GM12891 (cell line): ENCODE results near the gene SFI1.
A peak's percentile ranks its signal among the peaks of the same experiment; 100 is the strongest.

Experiments
- DNase-seq: peaks from one replicate; pipeline ENCODE4 v3.0.0; 2011; ENCODE audit warnings: low spot score; ENCODE audit not compliant: insufficient read length
- FAIRE-seq: peaks from 2 replicates; lab custom pipeline; 2011; peaks lifted over from hg19 to GRCh38; lab: Jason Lieb, UNC
- PAX5 ChIP-seq: IDR thresholded peaks from 2 replicates; pipeline ENCODE4 v1.6.1; 2011; ENCODE audit warnings: low read length, moderate library complexity, mild to moderate bottlenecking; ENCODE audit not compliant: insufficient read depth, severe bottlenecking
- POLR2A ChIP-seq: IDR thresholded peaks from 2 replicates; pipeline ENCODE4 v1.6.1; 2011; ENCODE audit warnings: low read depth, low read length, control low read depth
- POLR2AphosphoS5 ChIP-seq: IDR thresholded peaks from 2 replicates; pipeline ENCODE4 v1.6.1; 2011; ENCODE audit warnings: low read depth, low read length, control low read depth
- POU2F2 ChIP-seq: IDR thresholded peaks from 2 replicates; pipeline ENCODE4 v1.6.1; 2011; ENCODE audit warnings: low read depth, mild to moderate bottlenecking, control low read depth, low read length, moderate library complexity
- SPI1 ChIP-seq: IDR thresholded peaks from 2 replicates; pipeline ENCODE4 v1.6.1; 2011; ENCODE audit warnings: low read depth, low read length, control low read depth
- TAF1 ChIP-seq: IDR thresholded peaks from 2 replicates; pipeline ENCODE4 v1.6.1; 2011; ENCODE audit warnings: low read depth, low read length, control low read depth

SFI1 gene

GRCh38 chr22:31607696-31608095, 111.4 kb downstream of the SFI1 start:
- FAIRE-seq = no peak
- DNase-seq = no peak
- TF ChIP-seq TAF1 (no peak), PAX5 (no peak), POU2F2 (no peak), SPI1 (no peak), POLR2A (no peak), POLR2AphosphoS5 (no peak)

- TF ChIP-seq SPI1 = no peak
- no peak for TF ChIP-seq POLR2A
- TF ChIP-seq PAX5 = no peak
- no peak for TF ChIP-seq TAF1
- TF ChIP-seq POLR2AphosphoS5 = no peak
- no peak for TF ChIP-seq POU2F2
- FAIRE-seq (no peak), DNase-seq (no peak)
Observed at GRCh38 chr22:31609716-31610115, 113.4 kb downstream of the SFI1 start.

- TF ChIP-seq POLR2AphosphoS5 (no peak), TAF1 (no peak), SPI1 (no peak), PAX5 (no peak), POLR2A (no peak), POU2F2 (no peak)
- no peak for FAIRE-seq
- no peak for DNase-seq
Observed at GRCh38 chr22:31610611-31611010, 114.3 kb downstream of the SFI1 start.

GRCh38 chr22:31611061-31611760, 114.9 kb downstream of the SFI1 start:
- TF ChIP-seq POU2F2 = no peak
- TF ChIP-seq TAF1 = no peak
- TF ChIP-seq POLR2A = no peak
- no peak for TF ChIP-seq SPI1
- TF ChIP-seq POLR2AphosphoS5 = no peak
- DNase-seq (no peak), FAIRE-seq (no peak)

DNA sequence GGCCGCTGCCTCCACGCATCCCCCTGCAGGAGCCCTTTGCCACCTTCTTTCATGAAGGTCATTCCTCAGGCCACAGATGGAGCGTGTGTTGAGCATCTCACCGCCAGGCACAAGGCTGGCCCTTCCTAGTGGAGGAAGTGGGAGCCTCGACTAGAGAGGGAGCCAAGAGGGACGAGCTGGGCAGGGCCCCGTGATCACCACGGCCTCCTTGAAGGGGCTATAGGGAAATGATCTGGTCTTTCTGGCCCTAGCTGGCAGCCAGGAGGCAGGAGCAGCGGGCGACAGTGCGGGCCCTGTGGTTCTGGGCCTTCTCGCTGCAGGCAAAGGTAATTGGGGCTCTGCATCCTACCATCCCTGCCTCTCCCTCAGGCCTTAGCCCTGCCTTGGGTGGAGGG, 116.6 kb downstream of the SFI1 start:
- FAIRE-seq = no peak
- TF ChIP-seq POLR2AphosphoS5 (no peak), POLR2A (no peak), PAX5 (no peak), TAF1 (no peak), POU2F2 (no peak), SPI1 (no peak)
- DNase-seq = no peak

- no peak for FAIRE-seq
- no peak for DNase-seq
- TF ChIP-seq TAF1 (no peak), POU2F2 (no peak), PAX5 (no peak), SPI1 (no peak), POLR2A (no peak), POLR2AphosphoS5 (no peak)
Observed at GRCh38 chr22:31613286-31613903, 117.1 kb downstream of the SFI1 start.

DNA sequence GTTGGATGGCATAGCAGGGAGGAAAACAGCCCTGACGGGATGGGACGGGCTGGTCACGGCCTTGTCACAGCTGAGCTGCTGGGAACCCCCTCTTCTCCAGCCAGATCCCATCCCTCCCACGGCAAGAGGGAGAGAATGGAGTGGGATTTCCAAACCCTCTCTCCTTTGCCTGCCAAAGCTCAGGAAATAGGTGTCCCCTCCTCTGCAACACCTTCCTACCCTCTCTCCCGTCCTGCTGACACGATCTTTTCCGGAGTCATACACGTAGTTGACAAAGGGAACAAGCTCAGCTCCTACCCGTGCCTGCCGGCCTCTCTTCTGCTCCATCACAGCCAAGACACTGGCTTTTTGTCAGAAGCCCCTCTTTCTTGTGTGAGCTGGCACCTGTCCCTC, 117.6 kb downstream of the SFI1 start:
- TF ChIP-seq POLR2AphosphoS5 (no peak), POLR2A (no peak), POU2F2 (no peak), TAF1 (no peak), SPI1 (no peak), PAX5 (no peak)
- no peak for DNase-seq

GRCh38 chr22:31614781-31615490, 118.6 kb downstream of the SFI1 start:
- FAIRE-seq (no peak), DNase-seq (no peak)
- TF ChIP-seq POLR2AphosphoS5 = no peak; the same call in 1 of the 2 replicates
- TF ChIP-seq POU2F2 = no peak
- no peak for TF ChIP-seq TAF1
- no peak for TF ChIP-seq POLR2A
- TF ChIP-seq PAX5 = no peak
- no peak for TF ChIP-seq SPI1

More for the DNA sequence above, 117.6 kb downstream of the SFI1 start:
- no peak for FAIRE-seq

- no peak for TF ChIP-seq PAX5
- no peak for TF ChIP-seq POU2F2
- no peak for TF ChIP-seq POLR2A
- TF ChIP-seq TAF1 = no peak
- TF ChIP-seq SPI1 = no peak
- TF ChIP-seq POLR2AphosphoS5 = no peak
- DNase-seq (no peak), FAIRE-seq (peak; percentile 61)
Observed at GRCh38 chr22:31615491-31615860, 119.1 kb downstream of the SFI1 start.

DNA sequence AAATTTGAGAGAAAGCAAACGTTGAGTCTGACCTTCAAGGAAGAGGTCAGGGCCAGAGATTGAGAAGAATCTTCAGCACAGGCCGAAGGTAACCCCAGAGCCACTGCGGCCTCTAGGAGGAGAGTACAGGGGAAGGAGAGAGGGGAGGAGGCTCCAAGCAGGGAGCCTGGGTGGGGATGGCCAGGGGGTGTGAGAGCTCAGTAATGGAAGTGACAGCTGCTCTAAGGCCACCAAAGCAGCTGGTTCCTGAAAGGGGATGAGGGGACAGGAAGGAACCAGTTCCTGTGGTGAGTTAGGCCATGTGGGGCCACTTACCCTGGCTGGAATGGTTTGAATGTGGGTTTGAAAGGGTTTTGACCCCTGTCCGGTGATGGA, 119.6 kb downstream of the SFI1 start:
- FAIRE-seq (peak; percentile 13), DNase-seq (peak; percentile 38)
- TF ChIP-seq PAX5 (no peak), POLR2A (peak; percentile 70; the same call in 1 of the 2 replicates), POLR2AphosphoS5 (no peak), POU2F2 (0 out of 2 replicates have a peak, but pooled peaks have one; percentile 25), TAF1 (no peak), SPI1 (no peak)
